ENCODE results near the gene RUSC1. TPM values are rescaled to one million over a fixed set of nuclear protein-coding genes. Genes with fewer than 3 reads are reported as not detected.

Gene RUSC1
- total RNA-seq, 1 donor = 15.6 TPM

- no peak for TF ChIP-seq CTCF (IDR thresholded peaks at IDR 0.05; ENCODE audit: extremely low read depth, low read depth, low read length)
- peak; percentile 50 for DNase-seq (ENCODE audit: insufficient read length, low spot score, missing footprints)
- Histone ChIP-seq H2AFZ (ENCODE audit: low read length) (no peak overlapping the region), H4K20me1 (ENCODE audit: insufficient read depth, low read length) (no peaks in the 10 kb centered on the region), H3K4me3 (ENCODE audit: insufficient read depth, low read length) (no peak overlapping the region), H3K27me3 (ENCODE audit: insufficient read depth, low read length) (peaks cover 48% of the 10 kb centered on the region), H3K79me2 (ENCODE audit: insufficient read depth, low read length) (no peaks in the 10 kb centered on the region), H3K9me3 (ENCODE audit: low read depth, low read length) (no peaks in the 10 kb centered on the region), H3K4me1 (ENCODE audit: insufficient read depth, low read length) (no peaks in the 10 kb centered on the region), H3K4me2 (ENCODE audit: insufficient read depth, low read length) (no peak overlapping the region), H3K36me3 (ENCODE audit: insufficient read depth, low read length) (no peaks in the 10 kb centered on the region), H3K27ac (ENCODE audit: low read depth, low read length) (no peak overlapping the region)
These were observed 27.5 kb upstream of the RUSC1 start for GRCh38 chr1:155293086-155293749.

GRCh38 chr1:155294520-155295182 lies 26.0 kb upstream of the RUSC1 start:
- no peak overlapping the region for H3K4me2 ChIP-seq (ENCODE audit: insufficient read depth, low read length)
- peaks cover 48% of the 10 kb centered on the region for H3K27me3 ChIP-seq (ENCODE audit: insufficient read depth, low read length)
- no peak overlapping the region for H2AFZ ChIP-seq (ENCODE audit: low read length)

GRCh38 chr1:155295183-155295941 lies 25.3 kb upstream of the RUSC1 start:
- Histone ChIP-seq H3K27ac (ENCODE audit: low read depth, low read length) (no peak overlapping the region), H3K36me3 (ENCODE audit: insufficient read depth, low read length) (no peaks in the 10 kb centered on the region), H3K27me3 (ENCODE audit: insufficient read depth, low read length) (peaks cover 46% of the 10 kb centered on the region), H4K20me1 (ENCODE audit: insufficient read depth, low read length) (no peaks in the 10 kb centered on the region), H3K9me3 (ENCODE audit: low read depth, low read length) (no peaks in the 10 kb centered on the region), H2AFZ (ENCODE audit: low read length) (no peak overlapping the region), H3K4me2 (ENCODE audit: insufficient read depth, low read length) (no peak overlapping the region), H3K4me1 (ENCODE audit: insufficient read depth, low read length) (no peaks in the 10 kb centered on the region), H3K4me3 (ENCODE audit: insufficient read depth, low read length) (no peak overlapping the region), H3K79me2 (ENCODE audit: insufficient read depth, low read length) (no peaks in the 10 kb centered on the region)
- TF ChIP-seq CTCF (IDR thresholded peaks at IDR 0.05; ENCODE audit: extremely low read depth, low read depth, low read length) = no peak
- peak; percentile 82 for DNase-seq (ENCODE audit: insufficient read length, low spot score, missing footprints)

More at GRCh38 chr1:155294520-155295182, 26.0 kb upstream of the RUSC1 start:
- no peak for TF ChIP-seq CTCF (IDR thresholded peaks at IDR 0.05; ENCODE audit: extremely low read depth, low read depth, low read length)
- DNase-seq (ENCODE audit: insufficient read length, low spot score, missing footprints) = peak; percentile 65
- no peaks in the 10 kb centered on the region for H3K79me2 ChIP-seq (ENCODE audit: insufficient read depth, low read length)
- no peak overlapping the region for H3K4me3 ChIP-seq (ENCODE audit: insufficient read depth, low read length)
- no peaks in the 10 kb centered on the region for H3K4me1 ChIP-seq (ENCODE audit: insufficient read depth, low read length)
- H3K27ac ChIP-seq (ENCODE audit: low read depth, low read length) = no peak overlapping the region
- no peaks in the 10 kb centered on the region for H3K36me3 ChIP-seq (ENCODE audit: insufficient read depth, low read length)
- H3K9me3 ChIP-seq (ENCODE audit: low read depth, low read length) = no peaks in the 10 kb centered on the region
- no peaks in the 10 kb centered on the region for H4K20me1 ChIP-seq (ENCODE audit: insufficient read depth, low read length)

- H3K27ac ChIP-seq (ENCODE audit: low read depth, low read length) = no peak overlapping the region
- H3K27me3 ChIP-seq (ENCODE audit: insufficient read depth, low read length) = peaks cover 45% of the 10 kb centered on the region
- no peak overlapping the region for H3K4me2 ChIP-seq (ENCODE audit: insufficient read depth, low read length)
- no peak overlapping the region for H3K4me3 ChIP-seq (ENCODE audit: insufficient read depth, low read length)
- no peak for TF ChIP-seq CTCF (IDR thresholded peaks at IDR 0.05; ENCODE audit: extremely low read depth, low read depth, low read length)
- H4K20me1 ChIP-seq (ENCODE audit: insufficient read depth, low read length) = no peaks in the 10 kb centered on the region
- no peaks in the 10 kb centered on the region for H3K79me2 ChIP-seq (ENCODE audit: insufficient read depth, low read length)
- H3K36me3 ChIP-seq (ENCODE audit: insufficient read depth, low read length) = no peaks in the 10 kb centered on the region
- no peaks in the 10 kb centered on the region for H3K9me3 ChIP-seq (ENCODE audit: low read depth, low read length)
- no peaks in the 10 kb centered on the region for H3K4me1 ChIP-seq (ENCODE audit: insufficient read depth, low read length)
- no peak for DNase-seq (ENCODE audit: insufficient read length, low spot score, missing footprints)
- no peak overlapping the region for H2AFZ ChIP-seq (ENCODE audit: low read length)
These were observed 24.8 kb upstream of the RUSC1 start for GRCh38 chr1:155295942-155296267.

Measured in osteoblast (primary cell).